ENCODE data around the gene BOLA3.

BOLA3 gene

GRCh38 chr2:74107071-74107470 lies 40.6 kb downstream of the BOLA3 start:
- Histone ChIP-seq H3K4me3 (no peak overlapping the region), H3K9me3 (no peaks in the 10 kb centered on the region), H3K4me1 (no peaks in the 10 kb centered on the region), H3K36me3 (peaks cover 0 to 12% (median 4%) of the 10 kb centered on the region in 3 donors), H3K27me3 (no peaks in the 10 kb centered on the region), H3K27ac (no peak overlapping the region)
- TF ChIP-seq, protein P1, sequence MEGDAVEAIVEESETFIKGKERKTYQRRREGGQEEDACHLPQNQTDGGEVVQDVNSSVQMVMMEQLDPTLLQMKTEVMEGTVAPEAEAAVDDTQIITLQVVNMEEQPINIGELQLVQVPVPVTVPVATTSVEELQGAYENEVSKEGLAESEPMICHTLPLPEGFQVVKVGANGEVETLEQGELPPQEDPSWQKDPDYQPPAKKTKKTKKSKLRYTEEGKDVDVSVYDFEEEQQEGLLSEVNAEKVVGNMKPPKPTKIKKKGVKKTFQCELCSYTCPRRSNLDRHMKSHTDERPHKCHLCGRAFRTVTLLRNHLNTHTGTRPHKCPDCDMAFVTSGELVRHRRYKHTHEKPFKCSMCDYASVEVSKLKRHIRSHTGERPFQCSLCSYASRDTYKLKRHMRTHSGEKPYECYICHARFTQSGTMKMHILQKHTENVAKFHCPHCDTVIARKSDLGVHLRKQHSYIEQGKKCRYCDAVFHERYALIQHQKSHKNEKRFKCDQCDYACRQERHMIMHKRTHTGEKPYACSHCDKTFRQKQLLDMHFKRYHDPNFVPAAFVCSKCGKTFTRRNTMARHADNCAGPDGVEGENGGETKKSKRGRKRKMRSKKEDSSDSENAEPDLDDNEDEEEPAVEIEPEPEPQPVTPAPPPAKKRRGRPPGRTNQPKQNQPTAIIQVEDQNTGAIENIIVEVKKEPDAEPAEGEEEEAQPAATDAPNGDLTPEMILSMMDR (IDR thresholded peaks at IDR 0.05): no peak
- intact Hi-C loops (cut with DNase I; ENCODE audit: low total_unique reads): no loop called here
- no peak for DNase-seq

GRCh38 chr2:74105413-74105812 lies 42.3 kb downstream of the BOLA3 start:
- intact Hi-C loops (cut with DNase I; ENCODE audit: low total_unique reads): no loop called here
- TF ChIP-seq, protein P1 (IDR thresholded peaks at IDR 0.05): no peak

GRCh38 chr2:74104839-74105238 lies 42.9 kb downstream of the BOLA3 start:
- Histone ChIP-seq H3K27me3 (no peaks in the 10 kb centered on the region), H3K4me1 (no peaks in the 10 kb centered on the region), H3K36me3 (peaks cover 14 to 35% (median 26%) of the 10 kb centered on the region in 3 donors), H3K4me3 (no peak overlapping the region), H3K27ac (no peak overlapping the region), H3K9me3 (no peaks in the 10 kb centered on the region)
- intact Hi-C loops (cut with DNase I; ENCODE audit: low total_unique reads): no loop called here
- TF ChIP-seq, protein P1 (IDR thresholded peaks at IDR 0.05): no peak
- no peak for DNase-seq

More at GRCh38 chr2:74105413-74105812, 42.3 kb downstream of the BOLA3 start:
- Histone ChIP-seq H3K9me3 (no peaks in the 10 kb centered on the region), H3K36me3 (peaks cover 11 to 29% (median 20%) of the 10 kb centered on the region in 3 donors), H3K4me1 (no peaks in the 10 kb centered on the region), H3K27ac (no peak overlapping the region), H3K4me3 (no peak overlapping the region), H3K27me3 (no peaks in the 10 kb centered on the region)
- DNase-seq: no peak

GRCh38 chr2:74103763-74104162 lies 43.9 kb downstream of the BOLA3 start:
- H3K4me3 ChIP-seq: no peak overlapping the region
- no peaks in the 10 kb centered on the region for H3K9me3 ChIP-seq
- H3K27me3 ChIP-seq: no peaks in the 10 kb centered on the region
- no peak for DNase-seq
- intact Hi-C loops (cut with DNase I; ENCODE audit: low total_unique reads): no loop called here
- no peaks in the 10 kb centered on the region for H3K4me1 ChIP-seq
- no peak overlapping the region for H3K27ac ChIP-seq
- peaks cover 21 to 45% (median 36%) of the 10 kb centered on the region in 3 donors for H3K36me3 ChIP-seq
- TF ChIP-seq, protein P1 (IDR thresholded peaks at IDR 0.05): no peak

- no peaks in the 10 kb centered on the region for H3K9me3 ChIP-seq
- H3K27me3 ChIP-seq: no peaks in the 10 kb centered on the region
- intact Hi-C loops (cut with DNase I; ENCODE audit: low total_unique reads): no loop called here
- no peaks in the 10 kb centered on the region for H3K4me1 ChIP-seq
- TF ChIP-seq, protein P1 (IDR thresholded peaks at IDR 0.05): no peak
- H3K36me3 ChIP-seq: peaks cover 21 to 49% (median 36%) of the 10 kb centered on the region in 3 donors
- no peak for DNase-seq
- no peak overlapping the region for H3K4me3 ChIP-seq
- H3K27ac ChIP-seq: no peak overlapping the region
Measured at GRCh38 chr2:74102516-74102915, 45.2 kb downstream of the BOLA3 start.

Data from tibial artery (tissue), 4 donors.